Liver (tissue), 9 donors: ENCODE data around the gene GIPC2. TPM values are rescaled to one million over a fixed set of nuclear protein-coding genes. Genes with fewer than 3 reads are reported as not detected.

ENCODE experiments used
- DNase-seq: peaks from one replicate; pipeline ENCODE4 v3.0.0-alpha.2; 2017; ENCODE audit warnings: low spot score
- H3K27ac ChIP-seq, 2 donors: one replicate each; pipeline ENCODE4 v1.7.0; 2013; ENCODE audit warnings: inconsistent platforms in 2 of 2, low read length in 2 of 2, control low read depth in 1 of 2, low read depth in 1 of 2, mild to moderate bottlenecking in 1 of 2
- H3K27me3 ChIP-seq, 4 donors: one replicate each; pipeline versions ENCODE4 v1.6.1 to v1.7.0; 2013; ENCODE audit warnings: low read length in 3 of 4, inconsistent platforms in 1 of 4, mild to moderate bottlenecking in 1 of 4, moderate library complexity in 1 of 4; ENCODE audit not compliant: control insufficient read depth in 4 of 4, insufficient read depth in 4 of 4
- H3K36me3 ChIP-seq, 4 donors: one replicate each; pipeline versions ENCODE4 v1.6.1 to v1.7.0; 2013; ENCODE audit warnings: low read length in 3 of 4, mild to moderate bottlenecking in 3 of 4, low read depth in 1 of 4, moderate library complexity in 1 of 4; ENCODE audit not compliant: control insufficient read depth in 4 of 4, insufficient read depth in 3 of 4
- H3K4me1 ChIP-seq, 4 donors: one replicate each; pipeline versions ENCODE4 v1.6.1 to v1.7.0; 2013; ENCODE audit warnings: low read length in 3 of 4, mild to moderate bottlenecking in 3 of 4, moderate library complexity in 1 of 4; ENCODE audit not compliant: control insufficient read depth in 4 of 4, insufficient read depth in 4 of 4
- H3K4me3 ChIP-seq, 3 donors: one replicate each; pipeline versions ENCODE4 v1.6.1 to v1.7.0; 2013; ENCODE audit warnings: low read length in 3 of 3, control low read depth in 1 of 3, low read depth in 1 of 3, mild to moderate bottlenecking in 1 of 3
- H3K9ac ChIP-seq, 2 donors: one replicate each; pipeline ENCODE4 v1.7.0; 2013; ENCODE audit warnings: low read length in 2 of 2, mild to moderate bottlenecking in 2 of 2, moderate library complexity in 2 of 2, control low read depth in 1 of 2, low read depth in 1 of 2
- H3K9me3 ChIP-seq, 4 donors: one replicate each; pipeline versions ENCODE4 v1.6.1 to v1.7.0; 2013; ENCODE audit warnings: low read length in 3 of 4; ENCODE audit not compliant: control insufficient read depth in 4 of 4
- EGR1 ChIP-seq, 2 donors: IDR thresholded peaks; 2 replicates each; pipeline ENCODE4 v1.6.1; 2016 to 2018; ENCODE audit warnings: antibody characterized with exemption in 2 of 2, low read depth in 2 of 2
- FOXA1 ChIP-seq: IDR thresholded peaks from 2 replicates; pipeline ENCODE4 v1.6.1; 2016; ENCODE audit warnings: antibody characterized with exemption
- FOXA2 ChIP-seq: IDR thresholded peaks from 2 replicates; pipeline ENCODE4 v1.6.1; 2016; ENCODE audit warnings: antibody characterized with exemption
- GABPA ChIP-seq, 2 donors: IDR thresholded peaks in 1 of 2; conservative IDR thresholded peaks in 1 of 2; 2 replicates each; pipeline ENCODE4 v1.6.1; 2016; ENCODE audit warnings: antibody characterized with exemption in 2 of 2, mild to moderate bottlenecking in 1 of 2, moderate library complexity in 1 of 2
- HNF4A ChIP-seq, 2 donors: conservative IDR thresholded peaks; 2 replicates each; pipeline ENCODE4 v1.6.1; 2016; ENCODE audit warnings: antibody characterized with exemption in 2 of 2, mild to moderate bottlenecking in 2 of 2
- HNF4G ChIP-seq: IDR thresholded peaks from 2 replicates; pipeline ENCODE4 v1.6.1; 2016; ENCODE audit warnings: antibody characterized with exemption
- JUND ChIP-seq, 2 donors: IDR thresholded peaks; 2 replicates each; pipeline ENCODE4 v1.6.1; 2016; ENCODE audit warnings: antibody characterized with exemption in 2 of 2
- MAX ChIP-seq: IDR thresholded peaks from 2 replicates; pipeline ENCODE4 v1.6.1; 2016; ENCODE audit warnings: antibody characterized with exemption
- NR2F2 ChIP-seq: IDR thresholded peaks from 2 replicates; pipeline ENCODE4 v1.6.1; 2016; ENCODE audit warnings: antibody characterized with exemption
- RAD21 ChIP-seq, 2 donors: IDR thresholded peaks; 2 replicates each; pipeline ENCODE4 v1.6.1; 2016; ENCODE audit warnings: antibody characterized with exemption in 2 of 2, mild to moderate bottlenecking in 2 of 2
- REST ChIP-seq: IDR thresholded peaks from 2 replicates; pipeline ENCODE4 v1.6.1; 2016; ENCODE audit warnings: antibody characterized with exemption, mild to moderate bottlenecking
- RXRA ChIP-seq, 2 donors: IDR thresholded peaks; 2 replicates each; pipeline ENCODE4 v1.6.1; 2017 to 2018; ENCODE audit warnings: antibody characterized with exemption in 2 of 2, mild to moderate bottlenecking in 1 of 2
- SP1 ChIP-seq: IDR thresholded peaks from 2 replicates; pipeline ENCODE4 v1.6.1; 2018; ENCODE audit warnings: antibody characterized with exemption, mild to moderate bottlenecking
- TAF1 ChIP-seq: conservative IDR thresholded peaks from 2 replicates; pipeline ENCODE4 v1.6.1; 2016; ENCODE audit warnings: antibody characterized with exemption, mild to moderate bottlenecking
- YY1 ChIP-seq: IDR thresholded peaks from 2 replicates; pipeline ENCODE4 v1.6.1; 2016; ENCODE audit warnings: antibody characterized with exemption, mild to moderate bottlenecking
- ZBTB33 ChIP-seq: IDR thresholded peaks from 2 replicates; pipeline ENCODE4 v1.6.1; 2016; ENCODE audit warnings: antibody characterized with exemption
- WGBS: extraction: QIAGEN DNeasy Blood & Tissue Kit; methylation state at CpG from one replicate; pipeline ENCODE4 v1.1.7; 2013; 5-methylcytosine and 5-hydroxymethylcytosine counted together
- polyA plus RNA-seq, 2 donors: library from polyadenylated mRNA; stranded (reverse) in 1 of 2; unstranded in 1 of 2; fragments of 200-250 nt in 1 of 2; fragments of >200 nt in 1 of 2; fragmentation: Nextera tagmentation in 1 of 2; extraction: Ambion mirVana in 1 of 2; gene quantifications; one replicate each; pipeline versions ENCODE4 v1.2.1 to v1.2.3, GENCODE V29; 2013 to 2015
- total RNA-seq, 2 donors: library from RNA; depleted of rRNA; stranded (reverse); fragments of >200 nt; gene quantifications; one replicate each; pipeline ENCODE4 v1.2.3, GENCODE V29; 2014
- TF ChIP-seq, protein P1 (sequence below): fragments of 150-350 bp; IDR thresholded peaks from 2 replicates; pipeline ENCODE4 v1.5.1; 2017; ENCODE audit warnings: improper control_type of control experiment, low read depth, low read length; ENCODE audit not compliant: missing input control
- donor health status: healthy.
- donor health status: healthy.
- donor health status: healthy.
- donor health status: healthy.
- donor health status: healthy.

GIPC2 gene
- total and polyA plus RNA-seq, 4 donors: 3.7 to 10.9 (median 6.4) TPM

- Histone ChIP-seq H3K27me3 (no peaks in the 10 kb centered on the region), H3K4me1 (no peaks in the 10 kb centered on the region), H3K4me3 (no peak overlapping the region), H3K36me3 (peaks cover 0 to 4% (median 0%) of the 10 kb centered on the region in 4 donors), H3K9me3 (no peaks in the 10 kb centered on the region), H3K27ac (no peak overlapping the region), H3K9ac (no peak overlapping the region)
- no peak for DNase-seq
- TF ChIP-seq JUND (IDR thresholded peaks at IDR 0.05): no peak
- TF ChIP-seq NR2F2: no peak
- no peak for TF ChIP-seq HNF4A (conservative IDR thresholded peaks at IDR 0.05)
- TF ChIP-seq RXRA (IDR thresholded peaks at IDR 0.05): no peak
- TF ChIP-seq ZBTB33: no peak
- no peak for TF ChIP-seq SP1
- TF ChIP-seq REST: no peak
- TF ChIP-seq RAD21 (IDR thresholded peaks at IDR 0.05): no peak
Observed at GRCh38 chr1:78156805-78157521, 111.2 kb downstream of the GIPC2 start.

GRCh38 chr1:78165816-78166215 lies 120.0 kb downstream of the GIPC2 start:
- Histone ChIP-seq H3K27me3 (no peaks in the 10 kb centered on the region), H3K9ac (no peak overlapping the region), H3K27ac (no peak overlapping the region), H3K36me3 (peaks cover 0 to 2% (median 1%) of the 10 kb centered on the region in 4 donors), H3K9me3 (no peaks in the 10 kb centered on the region), H3K4me1 (no peaks in the 10 kb centered on the region), H3K4me3 (no peak overlapping the region)
- TF ChIP-seq HNF4G: no peak
- no peak for TF ChIP-seq MAX
- TF ChIP-seq GABPA (IDR thresholded peaks at IDR 0.05 in 1 of 2, conservative IDR thresholded peaks at IDR 0.05 in 1 of 2): no peak
- no peak for TF ChIP-seq HNF4A (conservative IDR thresholded peaks at IDR 0.05)
- TF ChIP-seq FOXA1: no peak
- DNase-seq: no peak
- 87% methylated on average over 2 of the region's 2 CpGs for WGBS

- Histone ChIP-seq H3K27me3 (no peaks in the 10 kb centered on the region), H3K9ac (no peak overlapping the region), H3K4me3 (no peak overlapping the region), H3K4me1 (no peaks in the 10 kb centered on the region), H3K9me3 (no peaks in the 10 kb centered on the region), H3K36me3 (peaks cover 0 to 2% (median 1%) of the 10 kb centered on the region in 4 donors), H3K27ac (no peak overlapping the region)
- TF ChIP-seq MAX (no peak), HNF4G (no peak), GABPA (IDR thresholded peaks at IDR 0.05 in 1 of 2, conservative IDR thresholded peaks at IDR 0.05 in 1 of 2) (no peak), FOXA1 (no peak), RAD21 (IDR thresholded peaks at IDR 0.05) (no peak), FOXA2 (no peak), TAF1 (no peak), EGR1 (IDR thresholded peaks at IDR 0.05; ENCODE audit: low read depth in 2 of 2) (no peak), HNF4A (conservative IDR thresholded peaks at IDR 0.05) (no peak), SP1 (no peak), YY1 (no peak), NR2F2 (no peak)
- TF ChIP-seq, protein P1, sequence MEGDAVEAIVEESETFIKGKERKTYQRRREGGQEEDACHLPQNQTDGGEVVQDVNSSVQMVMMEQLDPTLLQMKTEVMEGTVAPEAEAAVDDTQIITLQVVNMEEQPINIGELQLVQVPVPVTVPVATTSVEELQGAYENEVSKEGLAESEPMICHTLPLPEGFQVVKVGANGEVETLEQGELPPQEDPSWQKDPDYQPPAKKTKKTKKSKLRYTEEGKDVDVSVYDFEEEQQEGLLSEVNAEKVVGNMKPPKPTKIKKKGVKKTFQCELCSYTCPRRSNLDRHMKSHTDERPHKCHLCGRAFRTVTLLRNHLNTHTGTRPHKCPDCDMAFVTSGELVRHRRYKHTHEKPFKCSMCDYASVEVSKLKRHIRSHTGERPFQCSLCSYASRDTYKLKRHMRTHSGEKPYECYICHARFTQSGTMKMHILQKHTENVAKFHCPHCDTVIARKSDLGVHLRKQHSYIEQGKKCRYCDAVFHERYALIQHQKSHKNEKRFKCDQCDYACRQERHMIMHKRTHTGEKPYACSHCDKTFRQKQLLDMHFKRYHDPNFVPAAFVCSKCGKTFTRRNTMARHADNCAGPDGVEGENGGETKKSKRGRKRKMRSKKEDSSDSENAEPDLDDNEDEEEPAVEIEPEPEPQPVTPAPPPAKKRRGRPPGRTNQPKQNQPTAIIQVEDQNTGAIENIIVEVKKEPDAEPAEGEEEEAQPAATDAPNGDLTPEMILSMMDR: no peak
- no peak for DNase-seq
Observed at GRCh38 chr1:78168306-78168705, 122.5 kb downstream of the GIPC2 start.
